Neural progenitor cell (in vitro differentiated cells): ENCODE results near the gene NEXN. TPM values are rescaled to one million over a fixed set of nuclear protein-coding genes. Genes with fewer than 3 reads are reported as not detected.

Source experiments
- DNase-seq: peaks from one replicate; pipeline ENCODE4 v3.0.0-alpha.2; 2016; ENCODE audit warnings: low spot score
- H2AFZ ChIP-seq: fragments of 200-600 bp; sonication (generic); replicated peaks from 2 replicates; pipeline ENCODE4 v1.6.1; 2016; ENCODE audit warnings: antibody characterized with exemption
- H3F3A ChIP-seq: fragments of 200-600 bp; sonication (generic); 2 replicates; pipeline ENCODE4 v1.6.1; 2016; ENCODE audit warnings: antibody characterized with exemption, low read depth
- H3K27ac ChIP-seq: fragments of 200-600 bp; sonication (generic); 2 replicates; pipeline ENCODE4 v1.5.1; 2016; ENCODE audit warnings: mild to moderate bottlenecking
- H3K27me3 ChIP-seq: fragments of 200-600 bp; sonication (generic); 2 replicates; pipeline ENCODE4 v1.6.1; 2016; ENCODE audit warnings: mild to moderate bottlenecking, moderate library complexity
- H3K36me3 ChIP-seq: fragments of 200-600 bp; sonication (generic); 2 replicates; pipeline ENCODE4 v1.5.1; 2016
- H3K4me1 ChIP-seq: fragments of 200-600 bp; sonication (generic); 2 replicates; pipeline ENCODE4 v1.6.1; 2016; ENCODE audit warnings: mixed run types
- H3K4me2 ChIP-seq: fragments of 200-600 bp; sonication (generic); 2 replicates; pipeline ENCODE4 v1.6.1; 2016
- H3K4me3 ChIP-seq: fragments of 200-600 bp; sonication (generic); 2 replicates; pipeline ENCODE4 v1.5.1; 2016
- H3K79me2 ChIP-seq: fragments of 200-600 bp; sonication (generic); 2 replicates; pipeline ENCODE4 v1.6.1; 2016; ENCODE audit warnings: low read depth
- H3K9ac ChIP-seq: fragments of 200-600 bp; sonication (generic); 2 replicates; pipeline ENCODE4 v1.6.1; 2016
- H3K9me3 ChIP-seq: fragments of 200-600 bp; sonication (generic); 2 replicates; pipeline ENCODE4 v1.5.1; 2016; ENCODE audit warnings: low read depth
- H4K20me1 ChIP-seq: fragments of 200-600 bp; sonication (generic); 2 replicates; pipeline ENCODE4 v1.6.1; 2016; ENCODE audit warnings: low read depth
- H3K27ac Mint-ChIP-seq: 3 replicates; pipeline ENCODE4 v1.8.0; 2021; ENCODE audit warnings: mixed read lengths
- H3K27me3 Mint-ChIP-seq: 2 replicates; pipeline ENCODE4 v1.8.0; 2022; ENCODE audit warnings: low read depth, mild to moderate bottlenecking, inconsistent platforms, moderate library complexity, mixed read lengths; ENCODE audit not compliant: insufficient read depth
- H3K36me3 Mint-ChIP-seq: 3 replicates; pipeline ENCODE4 v1.8.0; 2021; ENCODE audit warnings: mixed read lengths
- H3K4me1 Mint-ChIP-seq: 3 replicates; pipeline ENCODE4 v1.8.0; 2021; ENCODE audit warnings: mixed read lengths
- H3K4me3 Mint-ChIP-seq: 3 replicates; pipeline ENCODE4 v1.8.0; 2021; ENCODE audit warnings: mild to moderate bottlenecking, moderate library complexity, mixed read lengths
- H3K9me3 Mint-ChIP-seq: 3 replicates; pipeline ENCODE4 v1.8.0; 2020; ENCODE audit warnings: mixed read lengths
- EZH2 ChIP-seq: fragments of 200-600 bp; sonication (generic); IDR thresholded peaks from 2 replicates; pipeline ENCODE4 v1.6.1; 2017; ENCODE audit warnings: antibody characterized with exemption, mild to moderate bottlenecking, moderate library complexity
- EZH2phosphoT487 ChIP-seq: fragments of 200-600 bp; sonication (generic); IDR thresholded peaks from 2 replicates; pipeline ENCODE4 v1.6.1; 2017; ENCODE audit warnings: antibody characterized with exemption
- total RNA-seq: library from RNA; depleted of rRNA; stranded (reverse); fragments of >200 nt; gene quantifications from 2 replicates; pipeline ENCODE4 v1.2.3, GENCODE V29; 2015; ENCODE audit warnings: low replicate concordance
- TF ChIP-seq, protein P1 (sequence below): fragments of 200-600 bp; sonication (generic); IDR thresholded peaks from 2 replicates; pipeline ENCODE4 v1.5.1; 2017; ENCODE audit warnings: antibody characterized with exemption, mild to moderate bottlenecking

Gene NEXN
- total RNA-seq, 1 donor from 2014 or later: 2.0 TPM

DNA sequence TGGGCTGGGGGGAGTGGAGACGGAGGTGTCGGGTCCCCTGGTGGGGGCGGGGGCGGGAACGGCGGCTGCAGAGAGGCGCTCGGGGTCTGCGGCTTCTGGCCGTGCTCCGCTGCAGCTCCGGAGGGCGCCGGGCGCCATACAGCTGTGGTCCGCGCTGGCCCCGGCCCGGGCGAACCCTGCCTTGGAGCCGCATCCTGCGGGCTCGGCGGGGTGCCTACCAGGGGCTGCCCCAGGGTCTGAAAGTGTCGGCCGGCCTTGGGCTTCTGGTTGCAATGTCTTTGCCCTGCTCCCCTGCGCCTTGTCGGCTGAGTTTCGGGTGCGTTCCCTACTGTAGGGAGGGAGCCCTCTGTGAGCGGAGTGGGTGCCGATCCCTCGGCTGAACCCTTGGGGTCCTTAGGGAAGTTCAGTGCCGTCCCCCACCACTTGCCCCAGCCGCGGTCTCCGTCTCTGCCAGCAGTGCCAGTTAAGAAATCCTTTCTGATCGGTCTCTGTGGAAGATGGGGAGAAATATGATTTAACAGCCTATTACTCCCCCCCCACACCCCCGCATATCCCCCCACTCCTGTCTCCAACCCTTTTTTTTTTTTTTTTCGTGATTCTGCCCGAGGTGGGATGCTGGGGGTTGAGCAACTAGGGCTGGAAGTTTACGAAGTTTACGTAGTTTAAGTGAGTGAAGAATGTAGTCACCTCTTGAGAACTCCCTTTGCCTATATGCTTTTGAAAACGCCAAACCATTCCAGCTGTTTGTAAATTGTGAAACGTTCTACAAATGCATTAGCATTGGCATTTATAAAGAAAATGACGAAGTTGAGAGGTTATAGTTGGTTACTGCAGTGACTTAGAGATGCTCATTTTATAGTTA lies 588 bp downstream of the NEXN start:
- Histone ChIP-seq H3K79me2 (no peaks in the 10 kb centered on the region), H3K9me3 (no peaks in the 10 kb centered on the region), H3F3A (peaks cover 11% of the 10 kb centered on the region), H3K27me3 (no peaks in the 10 kb centered on the region), H3K4me2 (peak overlapping the region; percentile 78), H2AFZ (peak overlapping the region; percentile 91), H3K4me1 (peaks cover 4% of the 10 kb centered on the region), H3K36me3 (no peaks in the 10 kb centered on the region), H3K27ac (peak overlapping the region; percentile 92), H4K20me1 (no peaks in the 10 kb centered on the region), H3K4me3 (peak overlapping the region; percentile 74), H3K9ac (peak overlapping the region; percentile 47)
- Mint-ChIP-seq H3K27ac (peak overlapping the region; percentile 81), H3K27me3 (peaks cover 2% of the 10 kb centered on the region), H3K4me1 (peaks cover 9% of the 10 kb centered on the region), H3K4me3 (peak overlapping the region; percentile 91), H3K36me3 (peaks cover 4% of the 10 kb centered on the region), H3K9me3 (no peaks in the 10 kb centered on the region)
- TF ChIP-seq, protein P1, sequence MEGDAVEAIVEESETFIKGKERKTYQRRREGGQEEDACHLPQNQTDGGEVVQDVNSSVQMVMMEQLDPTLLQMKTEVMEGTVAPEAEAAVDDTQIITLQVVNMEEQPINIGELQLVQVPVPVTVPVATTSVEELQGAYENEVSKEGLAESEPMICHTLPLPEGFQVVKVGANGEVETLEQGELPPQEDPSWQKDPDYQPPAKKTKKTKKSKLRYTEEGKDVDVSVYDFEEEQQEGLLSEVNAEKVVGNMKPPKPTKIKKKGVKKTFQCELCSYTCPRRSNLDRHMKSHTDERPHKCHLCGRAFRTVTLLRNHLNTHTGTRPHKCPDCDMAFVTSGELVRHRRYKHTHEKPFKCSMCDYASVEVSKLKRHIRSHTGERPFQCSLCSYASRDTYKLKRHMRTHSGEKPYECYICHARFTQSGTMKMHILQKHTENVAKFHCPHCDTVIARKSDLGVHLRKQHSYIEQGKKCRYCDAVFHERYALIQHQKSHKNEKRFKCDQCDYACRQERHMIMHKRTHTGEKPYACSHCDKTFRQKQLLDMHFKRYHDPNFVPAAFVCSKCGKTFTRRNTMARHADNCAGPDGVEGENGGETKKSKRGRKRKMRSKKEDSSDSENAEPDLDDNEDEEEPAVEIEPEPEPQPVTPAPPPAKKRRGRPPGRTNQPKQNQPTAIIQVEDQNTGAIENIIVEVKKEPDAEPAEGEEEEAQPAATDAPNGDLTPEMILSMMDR: no peak
- TF ChIP-seq EZH2 (no peak), EZH2phosphoT487 (no peak)
- peak; percentile 76 for DNase-seq

DNA sequence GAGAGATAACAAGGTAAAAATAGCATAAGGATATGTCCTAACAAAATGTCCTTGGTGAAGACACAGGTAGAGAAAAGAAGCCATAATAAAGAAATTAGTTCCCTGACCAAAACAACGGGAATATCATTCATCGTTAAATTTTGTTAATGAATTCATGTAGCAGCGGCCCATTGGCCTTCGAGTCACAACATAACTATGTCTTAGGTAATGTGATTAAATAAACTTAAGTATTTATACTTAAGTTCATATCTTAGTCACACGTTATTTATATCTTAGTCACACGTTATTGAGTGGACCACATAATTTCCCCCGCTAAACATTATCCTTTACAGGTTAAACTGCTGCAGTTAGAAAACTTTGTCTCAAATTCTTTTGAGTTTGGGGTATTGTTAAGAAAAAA lies 1.2 kb downstream of the NEXN start:
- no peak overlapping the region for H3K27ac Mint-ChIP-seq

DNA sequence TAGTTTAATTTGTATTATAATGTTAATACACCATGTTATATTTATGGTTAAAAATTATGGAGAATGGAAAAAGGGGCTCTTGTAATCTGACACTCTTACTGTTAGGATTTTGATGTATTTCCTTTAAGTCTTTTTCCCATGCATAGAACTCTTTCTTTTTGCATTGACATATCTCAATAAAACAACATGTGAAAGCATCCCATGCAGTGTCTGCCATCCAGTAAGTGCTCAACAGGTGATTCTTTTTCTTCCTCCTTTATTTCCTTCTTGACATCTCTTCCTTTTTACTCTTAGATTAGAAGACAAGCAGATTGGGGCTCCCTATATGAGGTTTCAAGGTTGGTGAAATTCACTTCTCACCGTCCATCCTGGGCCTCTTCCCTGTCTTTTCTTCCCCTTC lies 2.8 kb downstream of the NEXN start:
- Histone ChIP-seq H3K4me1 (peaks cover 4% of the 10 kb centered on the region), H3K9me3 (no peaks in the 10 kb centered on the region), H3K27ac (no peak overlapping the region), H3K4me2 (no peak overlapping the region), H2AFZ (no peak overlapping the region), H3K79me2 (no peaks in the 10 kb centered on the region), H3K9ac (no peak overlapping the region), H3K36me3 (no peaks in the 10 kb centered on the region), H3F3A (peaks cover 11% of the 10 kb centered on the region), H3K4me3 (no peak overlapping the region), H4K20me1 (no peaks in the 10 kb centered on the region), H3K27me3 (no peaks in the 10 kb centered on the region)
- Mint-ChIP-seq H3K4me3 (no peak overlapping the region), H3K27ac (no peak overlapping the region), H3K9me3 (no peaks in the 10 kb centered on the region), H3K4me1 (peaks cover 9% of the 10 kb centered on the region), H3K27me3 (peaks cover 2% of the 10 kb centered on the region), H3K36me3 (peaks cover 5% of the 10 kb centered on the region)
- TF ChIP-seq EZH2 (no peak), EZH2phosphoT487 (no peak)
- TF ChIP-seq, protein P1: no peak
- DNase-seq: no peak

More for the DNA sequence above, 1.2 kb downstream of the NEXN start:
- no peak overlapping the region for H3K9ac ChIP-seq
- Mint-ChIP-seq H3K36me3 (peaks cover 4% of the 10 kb centered on the region), H3K4me3 (peak overlapping the region; percentile 91), H3K27me3 (peaks cover 2% of the 10 kb centered on the region), H3K9me3 (no peaks in the 10 kb centered on the region), H3K4me1 (peaks cover 9% of the 10 kb centered on the region)
- H2AFZ ChIP-seq: peak overlapping the region; percentile 91
- H3K27me3 ChIP-seq: no peaks in the 10 kb centered on the region
- H4K20me1 ChIP-seq: no peaks in the 10 kb centered on the region
- H3K4me1 ChIP-seq: peaks cover 4% of the 10 kb centered on the region
- peak overlapping the region; percentile 74 for H3K4me3 ChIP-seq
- no peak overlapping the region for H3K27ac ChIP-seq
- peaks cover 11% of the 10 kb centered on the region for H3F3A ChIP-seq
- H3K36me3 ChIP-seq: no peaks in the 10 kb centered on the region
- H3K9me3 ChIP-seq: no peaks in the 10 kb centered on the region
- no peak for TF ChIP-seq EZH2
- TF ChIP-seq, protein P1: no peak
- TF ChIP-seq EZH2phosphoT487: no peak
- no peak for DNase-seq
- H3K79me2 ChIP-seq: no peaks in the 10 kb centered on the region
- peak overlapping the region; percentile 78 for H3K4me2 ChIP-seq
